Inflammatory macrophage treated with lipopolysaccharide for 4 hours (primary cell): Measurements from ENCODE around the gene PIK3C2B.

Experiments
- DNase-seq: peaks from one replicate; pipeline ENCODE4 v3.0.0-alpha.2; 2020

PIK3C2B gene

GRCh38 chr1:204456826-204457442 is 37.7 kb downstream of the PIK3C2B start:
- DNase-seq = no peak

GRCh38 chr1:204455831-204456145 is 38.8 kb downstream of the PIK3C2B start:
- DNase-seq = no peak

GRCh38 chr1:204455063-204455830 is 39.4 kb downstream of the PIK3C2B start:
- DNase-seq = no peak

DNA sequence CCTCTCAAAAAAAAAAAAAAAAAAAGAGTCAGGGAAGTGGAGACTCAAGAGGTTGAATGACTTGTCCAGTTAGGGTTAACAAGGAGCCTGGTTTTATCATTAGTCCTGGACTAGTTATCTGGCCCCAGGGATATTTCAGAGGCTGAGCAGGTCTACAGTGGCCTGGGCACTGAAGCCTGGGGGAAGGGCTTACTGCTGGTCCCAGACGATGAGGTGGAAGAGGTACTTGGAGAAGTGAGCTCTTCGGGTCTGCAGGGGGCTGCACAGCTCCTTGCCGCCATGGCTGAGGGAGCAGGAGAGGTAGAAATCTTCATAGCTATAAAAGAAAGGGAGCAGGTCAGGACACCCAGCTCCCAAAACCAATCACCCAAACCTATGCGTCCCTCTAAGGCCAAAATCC is 40.1 kb downstream of the PIK3C2B start:
- DNase-seq = no peak

DNA sequence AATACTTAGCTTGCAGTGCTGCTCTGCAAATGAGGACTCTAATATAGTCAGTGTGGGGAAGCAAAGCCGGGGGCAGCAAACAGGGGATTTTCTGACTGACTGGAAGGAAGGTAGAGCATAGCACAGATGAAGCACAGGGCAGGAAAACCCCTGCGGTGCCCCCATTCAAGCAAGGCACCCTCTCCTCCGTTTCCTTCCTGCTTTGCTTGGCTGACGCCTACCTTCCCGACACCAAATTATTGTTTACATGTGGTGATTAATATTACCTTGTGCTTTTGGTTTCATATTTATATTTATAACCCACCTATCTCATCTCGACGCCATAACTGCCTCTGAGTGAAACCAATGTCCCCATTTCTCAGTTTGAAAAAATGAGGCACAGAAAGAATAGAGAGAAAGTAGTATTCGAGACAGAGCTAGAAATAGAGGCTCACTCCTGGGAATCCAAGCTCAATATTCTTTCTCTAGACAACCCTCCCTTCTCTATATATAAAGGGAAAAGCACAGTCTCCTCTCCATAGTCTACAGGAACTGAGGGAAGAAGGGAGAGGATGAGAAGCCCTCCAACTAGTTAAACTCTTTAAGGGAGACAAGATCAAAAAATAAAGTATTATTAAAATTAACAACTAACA is 41.3 kb downstream of the PIK3C2B start:
- DNase-seq = peak; percentile 21

- no peak for DNase-seq
Observed at GRCh38 chr1:204451352-204452124, 43.1 kb downstream of the PIK3C2B start.

DNA sequence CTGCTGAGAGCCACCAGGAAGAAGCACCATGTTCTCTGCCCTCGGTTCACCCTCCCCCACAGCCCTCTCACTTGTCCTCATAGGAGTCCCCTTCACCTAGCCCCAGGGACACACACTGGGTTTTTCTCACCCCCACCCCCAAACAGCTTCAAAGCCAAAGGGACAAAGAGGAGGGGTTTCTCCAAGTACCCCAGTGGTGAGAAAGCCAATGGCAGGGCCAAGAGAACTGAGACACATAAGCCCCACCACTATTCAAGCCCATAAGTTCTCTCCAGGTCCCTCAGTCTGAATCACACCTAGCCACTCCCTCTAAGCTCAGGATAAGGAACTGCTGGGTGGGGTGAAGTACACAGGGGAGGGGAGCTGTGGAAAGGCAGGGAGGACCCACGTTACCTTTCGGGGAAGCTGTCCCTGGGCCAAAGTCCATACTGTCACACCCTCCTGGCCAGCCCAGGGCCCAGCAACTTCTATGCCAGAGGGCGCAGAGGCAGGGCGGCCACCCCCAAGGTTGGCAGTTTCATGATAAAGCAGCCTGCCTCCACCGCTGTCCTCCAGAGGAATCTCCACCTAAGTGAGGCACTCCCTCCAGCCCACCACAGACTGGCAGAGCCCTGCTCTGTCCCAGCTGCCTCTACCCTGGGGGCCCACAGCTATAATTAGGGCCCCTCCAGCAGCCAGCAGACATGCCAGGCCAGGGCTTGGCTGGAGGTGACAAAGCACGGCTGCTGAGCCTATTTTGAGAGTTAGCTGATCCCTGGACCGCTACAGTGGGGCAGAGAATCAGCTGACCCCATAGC is 43.9 kb downstream of the PIK3C2B start:
- DNase-seq = no peak

DNA sequence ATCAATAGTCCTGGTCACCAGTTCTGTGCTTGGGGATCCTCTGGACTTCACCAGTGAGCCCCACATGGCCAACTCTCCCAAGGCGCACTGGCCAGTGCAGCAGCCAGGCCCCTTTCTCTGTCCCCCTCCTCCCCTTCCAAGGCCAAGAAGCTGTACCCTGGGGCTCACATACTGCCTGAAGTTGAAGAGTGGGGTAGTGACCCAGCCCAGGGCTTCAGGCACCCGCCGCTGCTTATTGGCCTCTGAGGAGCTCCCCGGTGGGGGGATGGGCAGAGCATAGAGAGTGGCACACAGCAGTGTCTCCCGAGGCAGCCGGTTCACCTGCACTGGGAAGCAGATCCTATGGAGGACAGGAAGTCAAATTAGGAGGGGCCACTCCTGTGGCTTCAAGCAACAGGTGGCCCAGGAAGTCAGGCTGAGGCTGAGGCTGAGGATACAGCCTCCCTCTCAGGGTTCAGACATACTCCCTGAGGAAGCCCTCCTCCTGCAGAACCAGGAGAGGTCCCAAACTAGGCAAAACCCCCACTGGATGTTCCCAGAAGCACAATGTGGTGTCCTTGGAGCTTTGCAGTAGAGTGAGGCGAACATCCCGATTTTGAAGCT is 44.8 kb downstream of the PIK3C2B start:
- no peak for DNase-seq

GRCh38 chr1:204448991-204449677 is 45.5 kb downstream of the PIK3C2B start:
- no peak for DNase-seq

DNA sequence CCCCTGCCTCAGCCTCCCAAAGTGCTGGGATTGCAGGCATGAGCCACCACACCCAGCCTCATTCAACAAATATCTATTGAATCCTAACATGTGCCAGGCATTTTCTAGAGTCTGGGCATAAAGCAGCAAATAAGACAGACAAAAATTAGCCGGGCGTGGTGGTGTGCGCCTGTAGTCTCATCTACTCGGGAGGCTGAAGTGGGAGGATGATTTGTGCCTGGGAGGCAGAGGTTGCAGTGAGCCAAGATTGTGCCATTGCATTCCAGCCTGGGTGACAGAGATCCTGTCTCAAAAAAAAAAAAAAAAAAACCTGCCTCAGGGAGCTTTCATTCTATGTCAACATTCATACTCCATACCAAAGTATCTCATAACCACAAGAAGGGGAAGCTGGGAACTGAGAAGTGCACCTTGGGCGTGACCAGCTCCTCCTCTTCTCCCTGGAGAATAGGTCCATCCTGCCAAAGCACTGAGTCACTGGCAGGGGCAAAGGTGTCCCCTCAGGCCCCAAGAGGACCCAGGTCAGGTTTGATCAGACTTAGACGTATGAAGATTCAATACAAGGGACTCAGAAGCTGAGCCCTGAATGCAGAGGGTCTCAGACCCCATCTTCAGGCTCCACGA is 46.2 kb downstream of the PIK3C2B start:
- peak; percentile 28 for DNase-seq

GRCh38 chr1:204447736-204448135 is 46.9 kb downstream of the PIK3C2B start:
- no peak for DNase-seq

GRCh38 chr1:204447190-204447589 is 47.4 kb downstream of the PIK3C2B start:
- no peak for DNase-seq

DNA sequence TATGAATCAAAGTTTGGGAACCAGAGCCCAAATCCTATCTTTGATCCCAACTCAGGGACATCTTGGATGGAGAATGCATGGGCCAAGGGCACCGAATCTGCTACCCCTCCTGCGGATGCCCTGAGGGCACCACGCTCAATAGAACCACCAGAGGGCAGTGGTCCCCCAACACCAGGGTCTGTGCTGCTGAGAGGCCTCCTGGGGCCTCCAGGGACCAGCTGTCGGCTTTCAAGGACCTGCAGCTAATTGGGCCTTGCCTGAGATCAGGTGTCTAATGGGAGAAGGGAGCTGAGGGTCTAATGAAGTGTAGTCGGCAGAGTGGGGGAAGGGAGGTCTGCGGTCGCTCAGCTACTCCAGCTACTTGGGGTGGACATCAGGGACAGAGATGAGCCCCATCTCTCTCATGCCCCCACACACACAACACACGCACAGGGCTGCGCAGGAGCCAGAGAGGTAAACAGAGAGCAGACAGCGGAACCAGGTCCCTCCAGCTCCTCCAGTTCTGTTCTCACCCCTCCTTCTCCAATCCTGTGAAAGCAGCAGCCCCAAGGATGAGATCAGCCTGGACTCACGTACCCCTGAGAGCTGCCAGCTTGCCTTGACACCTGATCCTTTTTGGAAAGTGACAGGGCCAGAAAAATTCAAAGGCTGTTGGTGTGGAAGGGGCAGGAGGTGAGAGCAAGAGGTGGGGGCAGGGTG is 48.0 kb downstream of the PIK3C2B start:
- DNase-seq = peak; percentile 69

DNA sequence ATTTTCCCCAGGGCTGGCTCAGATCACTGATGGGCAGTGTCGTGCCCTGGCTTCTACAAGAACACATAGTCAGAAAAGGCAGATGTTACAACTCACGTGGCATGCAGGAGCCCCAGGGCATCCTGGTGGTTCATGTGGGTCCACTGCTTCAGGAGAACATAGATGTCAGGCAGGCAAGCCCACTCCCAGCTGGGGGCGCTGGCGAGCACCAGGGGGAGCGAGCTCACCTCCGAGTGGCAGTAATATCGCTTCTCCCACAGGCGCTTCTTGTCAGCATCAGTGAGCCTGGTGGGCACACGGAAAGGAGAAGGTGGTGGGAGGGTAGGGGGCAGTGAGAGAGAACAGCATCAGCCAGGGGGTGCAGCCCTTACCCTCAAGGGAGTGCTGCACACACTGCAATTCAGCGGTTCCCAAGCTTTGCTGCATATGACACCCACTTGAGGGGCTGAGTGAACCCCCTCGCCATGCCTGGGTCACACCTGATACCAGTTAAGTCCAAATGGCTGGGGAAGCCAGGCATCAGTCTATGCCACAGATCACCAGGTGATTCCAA is 48.7 kb downstream of the PIK3C2B start:
- DNase-seq = peak; percentile 29
